ENCODE measurements around the gene NUP43. TPM values are rescaled to one million over a fixed set of nuclear protein-coding genes. Genes with fewer than 3 reads are reported as not detected.

The NUP43 gene
- total and polyA plus RNA-seq, 2 of the 13 experiments (the other 11 are each of a cell fraction or from before 2014, with no cell fraction given) = 38.9 to 85.1 TPM

DNA sequence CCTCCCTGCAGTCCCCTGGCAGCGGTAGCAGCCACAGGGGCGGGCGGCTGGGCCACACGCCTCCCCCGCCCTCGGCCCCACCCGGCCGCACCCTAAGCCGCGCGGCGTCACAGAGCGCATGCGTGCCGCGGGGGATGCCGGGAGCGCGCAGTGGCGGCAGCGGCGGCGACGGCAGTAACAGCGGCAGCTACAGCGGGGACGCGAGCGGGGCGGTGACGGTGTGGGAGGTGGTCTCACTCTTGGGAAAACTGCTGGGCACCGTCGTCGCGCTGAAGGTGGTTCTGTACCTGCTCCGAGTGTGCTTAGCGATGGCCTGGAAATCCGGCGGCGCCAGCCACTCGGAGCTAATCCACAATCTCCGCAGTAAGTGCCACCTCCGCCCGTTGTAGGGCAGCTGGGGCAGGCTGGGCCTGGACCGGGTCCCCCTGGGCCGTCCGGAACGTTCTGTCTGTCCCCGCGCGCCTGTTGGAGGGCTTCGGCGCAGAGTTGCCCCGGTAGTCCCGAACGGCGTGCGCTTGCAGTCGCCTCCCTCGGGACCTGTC lies 3.3 kb upstream of the NUP43 start, which contains the start of gene PCMT1 (continued):
- 0 out of 2 replicates have a peak, but pooled peaks have one; percentile 28 for TF ChIP-seq MLXIP (CRISPR knock-in tag; IDR thresholded peaks at IDR 0.05; ENCODE audit: borderline replicate concordance)
- peak; percentile 87 for TF ChIP-seq PHF8 (CRISPR knock-in tag; IDR thresholded peaks at IDR 0.05)
- no peak for TF ChIP-seq U2AF1 (optimal IDR thresholded peaks at IDR 0.05; ENCODE audit: low read depth, low read length)
- peak; percentile 97 for TF ChIP-seq KLF12 (CRISPR knock-in tag; IDR thresholded peaks at IDR 0.05; ENCODE audit: borderline replicate concordance)
- TF ChIP-seq, protein P1, sequence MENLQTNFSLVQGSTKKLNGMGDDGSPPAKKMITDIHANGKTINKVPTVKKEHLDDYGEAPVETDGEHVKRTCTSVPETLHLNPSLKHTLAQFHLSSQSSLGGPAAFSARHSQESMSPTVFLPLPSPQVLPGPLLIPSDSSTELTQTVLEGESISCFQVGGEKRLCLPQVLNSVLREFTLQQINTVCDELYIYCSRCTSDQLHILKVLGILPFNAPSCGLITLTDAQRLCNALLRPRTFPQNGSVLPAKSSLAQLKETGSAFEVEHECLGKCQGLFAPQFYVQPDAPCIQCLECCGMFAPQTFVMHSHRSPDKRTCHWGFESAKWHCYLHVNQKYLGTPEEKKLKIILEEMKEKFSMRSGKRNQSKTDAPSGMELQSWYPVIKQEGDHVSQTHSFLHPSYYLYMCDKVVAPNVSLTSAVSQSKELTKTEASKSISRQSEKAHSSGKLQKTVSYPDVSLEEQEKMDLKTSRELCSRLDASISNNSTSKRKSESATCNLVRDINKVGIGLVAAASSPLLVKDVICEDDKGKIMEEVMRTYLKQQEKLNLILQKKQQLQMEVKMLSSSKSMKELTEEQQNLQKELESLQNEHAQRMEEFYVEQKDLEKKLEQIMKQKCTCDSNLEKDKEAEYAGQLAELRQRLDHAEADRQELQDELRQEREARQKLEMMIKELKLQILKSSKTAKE (CRISPR knock-in tag; IDR thresholded peaks at IDR 0.05; ENCODE audit: borderline replicate concordance) = peak; percentile 25; the same call in 1 of the 2 replicates
- TF ChIP-seq, protein P2, sequence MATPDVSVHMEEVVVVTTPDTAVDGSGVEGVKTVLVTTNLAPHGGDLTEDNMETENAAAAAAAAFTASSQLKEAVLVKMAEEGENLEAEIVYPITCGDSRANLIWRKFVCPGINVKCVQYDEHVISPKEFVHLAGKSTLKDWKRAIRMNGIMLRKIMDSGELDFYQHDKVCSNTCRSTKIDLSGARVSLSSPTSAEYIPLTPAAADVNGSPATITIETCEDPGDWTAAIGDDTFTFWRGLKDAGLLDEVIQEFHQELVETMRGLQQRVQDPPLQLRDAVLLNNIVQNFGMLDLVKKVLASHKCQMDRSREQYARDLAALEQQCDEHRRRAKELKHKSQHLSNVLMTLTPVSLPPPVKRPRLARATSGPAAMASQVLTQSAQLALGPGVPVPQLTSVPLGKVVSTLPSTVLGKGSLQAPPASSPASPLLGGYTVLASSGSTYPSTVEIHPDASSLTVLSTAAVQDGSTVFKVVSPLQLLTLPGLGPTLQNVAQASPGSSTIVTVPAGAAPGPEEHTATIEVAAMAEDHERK (CRISPR knock-in tag; IDR thresholded peaks at IDR 0.05; ENCODE audit: low read depth) = peak; percentile 74
- TF ChIP-seq ZNF431 (CRISPR knock-in tag; IDR thresholded peaks at IDR 0.05; ENCODE audit: borderline replicate concordance, low read depth) = peak; percentile 33; the same call in 1 of the 2 replicates
- no peak for TF ChIP-seq ZSCAN20 (CRISPR knock-in tag; IDR thresholded peaks at IDR 0.05; ENCODE audit: borderline replicate concordance)
- peak; percentile 87; the same call in 1 of the 2 replicates for TF ChIP-seq ZNF235 (CRISPR knock-in tag; IDR thresholded peaks at IDR 0.05; ENCODE audit: borderline replicate concordance)
- TF ChIP-seq ZNF253 (CRISPR knock-in tag; IDR thresholded peaks at IDR 0.05; ENCODE audit: borderline replicate concordance) = no peak
- peak; percentile 83 for TF ChIP-seq KLF13 (CRISPR knock-in tag; IDR thresholded peaks at IDR 0.05)
- no peak for TF ChIP-seq ZNF451 (CRISPR knock-in tag; IDR thresholded peaks at IDR 0.05)
- TF ChIP-seq ZNF205 (CRISPR knock-in tag; IDR thresholded peaks at IDR 0.05) = 0 out of 2 replicates have a peak, but pooled peaks have one; percentile 30
- TF ChIP-seq FOXA1 (IDR thresholded peaks at IDR 0.05) = no peak
- TF ChIP-seq FOXA1 (CRISPR knock-in tag; IDR thresholded peaks at IDR 0.05) = peak; percentile 3; the same call in 1 of the 2 replicates
- TF ChIP-seq, protein P3, sequence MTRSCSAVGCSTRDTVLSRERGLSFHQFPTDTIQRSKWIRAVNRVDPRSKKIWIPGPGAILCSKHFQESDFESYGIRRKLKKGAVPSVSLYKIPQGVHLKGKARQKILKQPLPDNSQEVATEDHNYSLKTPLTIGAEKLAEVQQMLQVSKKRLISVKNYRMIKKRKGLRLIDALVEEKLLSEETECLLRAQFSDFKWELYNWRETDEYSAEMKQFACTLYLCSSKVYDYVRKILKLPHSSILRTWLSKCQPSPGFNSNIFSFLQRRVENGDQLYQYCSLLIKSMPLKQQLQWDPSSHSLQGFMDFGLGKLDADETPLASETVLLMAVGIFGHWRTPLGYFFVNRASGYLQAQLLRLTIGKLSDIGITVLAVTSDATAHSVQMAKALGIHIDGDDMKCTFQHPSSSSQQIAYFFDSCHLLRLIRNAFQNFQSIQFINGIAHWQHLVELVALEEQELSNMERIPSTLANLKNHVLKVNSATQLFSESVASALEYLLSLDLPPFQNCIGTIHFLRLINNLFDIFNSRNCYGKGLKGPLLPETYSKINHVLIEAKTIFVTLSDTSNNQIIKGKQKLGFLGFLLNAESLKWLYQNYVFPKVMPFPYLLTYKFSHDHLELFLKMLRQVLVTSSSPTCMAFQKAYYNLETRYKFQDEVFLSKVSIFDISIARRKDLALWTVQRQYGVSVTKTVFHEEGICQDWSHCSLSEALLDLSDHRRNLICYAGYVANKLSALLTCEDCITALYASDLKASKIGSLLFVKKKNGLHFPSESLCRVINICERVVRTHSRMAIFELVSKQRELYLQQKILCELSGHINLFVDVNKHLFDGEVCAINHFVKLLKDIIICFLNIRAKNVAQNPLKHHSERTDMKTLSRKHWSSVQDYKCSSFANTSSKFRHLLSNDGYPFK (CRISPR knock-in tag; IDR thresholded peaks at IDR 0.05; ENCODE audit: borderline replicate concordance) = peak; percentile 87
- peak; percentile 65 for TF ChIP-seq PITX1 (CRISPR knock-in tag; IDR thresholded peaks at IDR 0.05)
- TF ChIP-seq, protein P4, sequence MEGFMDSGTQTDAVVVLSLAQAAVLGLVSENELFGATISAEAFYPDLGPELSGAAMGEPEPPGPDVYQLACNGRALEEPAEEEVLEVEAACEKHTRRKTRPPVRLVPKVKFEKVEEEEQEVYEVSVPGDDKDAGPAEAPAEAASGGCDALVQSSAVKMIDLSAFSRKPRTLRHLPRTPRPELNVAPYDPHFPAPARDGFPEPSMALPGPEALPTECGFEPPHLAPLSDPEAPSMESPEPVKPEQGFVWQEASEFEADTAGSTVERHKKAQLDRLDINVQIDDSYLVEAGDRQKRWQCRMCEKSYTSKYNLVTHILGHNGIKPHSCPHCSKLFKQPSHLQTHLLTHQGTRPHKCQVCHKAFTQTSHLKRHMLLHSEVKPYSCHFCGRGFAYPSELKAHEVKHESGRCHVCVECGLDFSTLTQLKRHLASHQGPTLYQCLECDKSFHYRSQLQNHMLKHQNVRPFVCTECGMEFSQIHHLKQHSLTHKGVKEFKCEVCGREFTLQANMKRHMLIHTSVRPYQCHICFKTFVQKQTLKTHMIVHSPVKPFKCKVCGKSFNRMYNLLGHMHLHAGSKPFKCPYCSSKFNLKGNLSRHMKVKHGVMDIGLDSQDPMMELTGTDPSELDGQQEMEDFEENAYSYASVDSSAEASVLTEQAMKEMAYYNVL (CRISPR knock-in tag; IDR thresholded peaks at IDR 0.05; ENCODE audit: borderline replicate concordance) = peak; percentile 62; the same call in 1 of the 2 replicates

Measured in HepG2 (cell line).